ENCODE results near the gene SLCO6A1.

Gene SLCO6A1

DNA sequence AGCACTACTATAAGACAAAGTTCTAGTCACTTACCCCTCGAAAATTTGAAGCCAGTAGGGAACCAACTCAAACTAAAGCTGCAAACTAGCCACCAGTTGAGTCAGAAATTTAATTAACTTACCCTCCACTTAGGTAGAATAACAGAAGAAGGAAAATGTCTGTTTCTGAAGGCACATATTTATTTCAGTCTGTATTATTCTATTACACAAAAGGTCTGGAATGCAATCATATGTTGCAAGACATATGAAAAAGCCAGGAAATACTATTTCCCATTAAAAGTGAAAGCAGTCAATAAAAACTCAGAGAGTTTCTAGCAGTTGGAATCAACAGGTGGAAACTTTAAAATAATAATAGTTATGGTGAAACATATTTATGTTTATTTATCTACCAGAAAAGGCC, 123.5 kb downstream of the SLCO6A1 start:
- H2AFZ ChIP-seq (ENCODE audit: low read depth, low read length) = no peak overlapping the region
- no peaks in the 10 kb centered on the region for H3K79me2 ChIP-seq (ENCODE audit: low read length)
- no peak overlapping the region for H3K27ac ChIP-seq (ENCODE audit: low read length)
- no peak for TF ChIP-seq CTCF (IDR thresholded peaks at IDR 0.05; ENCODE audit: low read depth, low read length)
- TF ChIP-seq EZH2phosphoT487 (IDR thresholded peaks at IDR 0.05; ENCODE audit: low read depth) = no peak
- no peak overlapping the region for H3K9ac ChIP-seq (ENCODE audit: low read length)
- no peaks in the 10 kb centered on the region for H3K27me3 ChIP-seq (ENCODE audit: low read depth, low read length)
- no peaks in the 10 kb centered on the region for H3K9me3 ChIP-seq (ENCODE audit: insufficient read depth, low read length)
- no peak overlapping the region for H3K4me2 ChIP-seq (ENCODE audit: low read length)
- H4K20me1 ChIP-seq (ENCODE audit: insufficient read depth, low read length) = no peaks in the 10 kb centered on the region
- no peaks in the 10 kb centered on the region for H3K4me1 ChIP-seq (ENCODE audit: low read length)
- H3K36me3 ChIP-seq (replicated peaks; ENCODE audit: low read depth, low read length) = no peaks in the 10 kb centered on the region
- H3K4me3 ChIP-seq (ENCODE audit: low read length) = no peak overlapping the region

GRCh38 chr5:102368392-102368791, 130.4 kb downstream of the SLCO6A1 start:
- H3K4me3 ChIP-seq (ENCODE audit: low read length) = no peak overlapping the region
- no peak overlapping the region for H3K27ac ChIP-seq (ENCODE audit: low read length)
- TF ChIP-seq CTCF (IDR thresholded peaks at IDR 0.05; ENCODE audit: low read depth, low read length) (no peak), EZH2phosphoT487 (IDR thresholded peaks at IDR 0.05; ENCODE audit: low read depth) (no peak)
- H3K9me3 ChIP-seq (ENCODE audit: insufficient read depth, low read length) = no peaks in the 10 kb centered on the region
- no peaks in the 10 kb centered on the region for H3K4me1 ChIP-seq (ENCODE audit: low read length)
- H3K4me2 ChIP-seq (ENCODE audit: low read length) = no peak overlapping the region
- no peak overlapping the region for H3K9ac ChIP-seq (ENCODE audit: low read length)
- H2AFZ ChIP-seq (ENCODE audit: low read depth, low read length) = no peak overlapping the region
- no peaks in the 10 kb centered on the region for H3K27me3 ChIP-seq (ENCODE audit: low read depth, low read length)
- H4K20me1 ChIP-seq (ENCODE audit: insufficient read depth, low read length) = no peaks in the 10 kb centered on the region
- H3K36me3 ChIP-seq (replicated peaks; ENCODE audit: low read depth, low read length) = no peaks in the 10 kb centered on the region
- H3K79me2 ChIP-seq (ENCODE audit: low read length) = no peaks in the 10 kb centered on the region

DNA sequence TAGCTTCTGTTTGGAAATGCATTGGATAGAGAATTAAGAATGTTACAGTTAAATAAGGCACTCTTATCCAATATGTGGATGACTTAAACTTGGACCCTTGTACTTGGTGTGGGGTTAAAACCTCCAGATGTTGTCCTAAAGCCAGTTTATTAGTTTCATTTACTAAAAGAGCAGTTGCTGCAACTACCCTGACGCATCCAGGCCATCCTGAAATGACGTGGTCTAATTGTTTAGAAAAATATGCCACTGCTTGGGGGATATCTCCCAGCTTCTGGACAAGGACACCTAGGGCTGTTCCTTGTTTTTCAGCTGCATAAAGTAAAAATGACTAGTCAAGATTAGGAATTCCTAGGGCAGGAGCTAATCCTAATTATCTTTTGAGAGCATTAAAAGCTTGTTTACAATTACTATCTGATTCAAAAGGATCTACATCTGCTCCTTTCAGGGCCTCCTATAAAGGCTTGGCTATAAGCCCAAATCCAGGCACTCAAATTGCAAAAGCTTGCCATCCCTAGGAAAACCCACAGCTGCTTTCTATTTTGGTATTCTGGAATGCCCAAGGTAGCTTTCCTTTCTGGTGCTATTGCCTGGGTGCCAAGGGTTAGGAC, 157.0 kb downstream of the SLCO6A1 start:
- H3K4me2 ChIP-seq (ENCODE audit: low read length) = no peak overlapping the region
- H3K36me3 ChIP-seq (replicated peaks; ENCODE audit: low read depth, low read length) = no peaks in the 10 kb centered on the region
- no peak overlapping the region for H3K9ac ChIP-seq (ENCODE audit: low read length)
- no peak overlapping the region for H3K4me3 ChIP-seq (ENCODE audit: low read length)
- H3K4me1 ChIP-seq (ENCODE audit: low read length) = no peaks in the 10 kb centered on the region
- no peak for TF ChIP-seq CTCF (IDR thresholded peaks at IDR 0.05; ENCODE audit: low read depth, low read length)
- TF ChIP-seq EZH2phosphoT487 (IDR thresholded peaks at IDR 0.05; ENCODE audit: low read depth) = no peak
- H3K9me3 ChIP-seq (ENCODE audit: insufficient read depth, low read length) = no peaks in the 10 kb centered on the region
- H3K79me2 ChIP-seq (ENCODE audit: low read length) = no peaks in the 10 kb centered on the region
- H3K27ac ChIP-seq (ENCODE audit: low read length) = no peak overlapping the region
- H2AFZ ChIP-seq (ENCODE audit: low read depth, low read length) = no peak overlapping the region
- no peaks in the 10 kb centered on the region for H3K27me3 ChIP-seq (ENCODE audit: low read depth, low read length)
- H4K20me1 ChIP-seq (ENCODE audit: insufficient read depth, low read length) = no peaks in the 10 kb centered on the region

- no peaks in the 10 kb centered on the region for H3K36me3 ChIP-seq (replicated peaks; ENCODE audit: low read depth, low read length)
Observed at GRCh38 chr5:102324714-102325113, 174.1 kb downstream of the SLCO6A1 start.

More at GRCh38 chr5:102324714-102325113, 174.1 kb downstream of the SLCO6A1 start:
- Histone ChIP-seq H3K4me3 (ENCODE audit: low read length) (no peak overlapping the region), H3K9ac (ENCODE audit: low read length) (no peak overlapping the region), H3K4me1 (ENCODE audit: low read length) (no peaks in the 10 kb centered on the region), H3K9me3 (ENCODE audit: insufficient read depth, low read length) (no peaks in the 10 kb centered on the region), H3K27me3 (ENCODE audit: low read depth, low read length) (no peaks in the 10 kb centered on the region), H2AFZ (ENCODE audit: low read depth, low read length) (no peak overlapping the region), H4K20me1 (ENCODE audit: insufficient read depth, low read length) (no peaks in the 10 kb centered on the region), H3K79me2 (ENCODE audit: low read length) (no peaks in the 10 kb centered on the region), H3K27ac (ENCODE audit: low read length) (no peak overlapping the region), H3K4me2 (ENCODE audit: low read length) (no peak overlapping the region)
- TF ChIP-seq CTCF (IDR thresholded peaks at IDR 0.05; ENCODE audit: low read depth, low read length) = no peak
- no peak for TF ChIP-seq EZH2phosphoT487 (IDR thresholded peaks at IDR 0.05; ENCODE audit: low read depth)

All from OCI-LY3 (cell line).